ENCODE results near the gene CCR3.

DNA sequence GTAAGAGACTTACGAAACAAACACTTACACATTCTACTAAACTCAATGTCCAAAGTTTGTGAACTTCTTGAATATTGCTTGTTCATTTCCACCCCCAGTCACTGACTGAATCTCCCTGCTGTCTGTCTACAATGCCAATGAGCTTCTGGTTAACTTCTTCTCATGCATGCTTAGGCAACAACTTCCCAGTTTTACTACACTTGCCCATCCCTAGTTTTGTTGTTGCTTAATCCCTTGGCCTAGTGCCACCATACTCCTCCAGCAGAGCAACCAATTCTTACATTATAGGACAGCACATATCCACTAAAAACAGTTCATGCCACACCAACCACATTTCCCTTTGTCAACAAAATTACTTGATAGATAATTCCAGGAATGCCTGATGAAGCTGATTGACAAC is 70.7 kb downstream of the CCR3 start:
- TF ChIP-seq CTCF (IDR thresholded peaks at IDR 0.05; ENCODE audit: borderline replicate concordance, extremely low read depth, low read length, poor library complexity, severe bottlenecking) (no peak), EZH2 (IDR thresholded peaks at IDR 0.05; ENCODE audit: borderline replicate concordance, low read depth, low read length, severe bottlenecking) (no peak)

Data from DND-41 (cell line).